HG03571 (cell line): Measurements from ENCODE around the gene CDH18.

ENCODE experiments used
- ATAC-seq: cut with Tn5 transposase; IDR thresholded peaks from one replicate; pipeline ENCODE4 v1.9.1; 2021; ENCODE audit not compliant: unreplicated experiment

Gene CDH18

DNA sequence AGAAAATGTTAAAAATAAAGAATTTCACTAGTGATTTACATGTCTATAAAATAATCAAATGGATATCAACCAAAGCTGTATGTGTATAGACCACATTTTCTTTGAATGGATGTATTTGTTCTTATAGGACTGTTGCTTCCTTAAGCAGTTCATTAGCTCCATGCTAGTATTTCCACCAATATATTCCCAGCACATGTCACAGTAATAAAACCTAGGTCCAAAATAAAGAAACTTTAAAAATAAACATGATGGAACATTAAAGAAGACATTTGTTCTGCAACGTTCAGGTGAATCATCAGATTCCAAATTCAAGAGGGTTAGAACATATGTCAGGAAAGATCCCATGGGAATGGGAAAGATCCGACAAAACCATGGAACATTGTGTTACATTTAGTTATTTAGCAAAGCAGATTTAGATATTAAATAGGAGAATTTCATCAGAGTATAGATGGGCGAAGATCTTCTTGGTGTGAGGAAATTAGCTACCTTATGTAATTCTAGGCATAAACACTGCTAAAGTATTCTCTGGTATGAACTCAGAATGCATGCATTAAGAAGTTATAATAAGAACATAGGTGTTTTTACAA is 490.7 kb downstream of the CDH18 start:
- ATAC-seq: no peak

- no peak for ATAC-seq
These were observed 491.9 kb downstream of the CDH18 start for GRCh38 chr5:19496056-19496455.

- ATAC-seq: no peak
These were observed 495.1 kb downstream of the CDH18 start for GRCh38 chr5:19492861-19493260.

- ATAC-seq: no peak
These were observed 499.2 kb downstream of the CDH18 start for GRCh38 chr5:19488786-19489185.

DNA sequence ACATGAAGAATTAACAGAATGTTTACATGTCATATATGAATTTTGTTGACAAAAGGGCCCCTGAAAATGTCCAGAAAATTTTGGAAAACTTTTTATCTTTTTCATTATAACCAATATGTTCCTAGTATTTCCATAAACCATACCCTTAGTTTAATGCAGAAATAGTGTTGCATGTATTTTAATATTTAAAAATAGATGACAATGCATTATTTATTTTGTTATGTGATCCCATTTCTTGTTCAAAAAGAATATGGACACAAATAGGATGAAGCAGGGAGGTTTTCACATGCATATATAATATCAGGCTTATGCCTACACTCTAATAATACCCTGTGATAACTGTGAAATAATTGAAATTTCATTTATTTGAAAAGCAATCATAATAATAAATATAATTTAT is 500.5 kb downstream of the CDH18 start:
- ATAC-seq: no peak

DNA sequence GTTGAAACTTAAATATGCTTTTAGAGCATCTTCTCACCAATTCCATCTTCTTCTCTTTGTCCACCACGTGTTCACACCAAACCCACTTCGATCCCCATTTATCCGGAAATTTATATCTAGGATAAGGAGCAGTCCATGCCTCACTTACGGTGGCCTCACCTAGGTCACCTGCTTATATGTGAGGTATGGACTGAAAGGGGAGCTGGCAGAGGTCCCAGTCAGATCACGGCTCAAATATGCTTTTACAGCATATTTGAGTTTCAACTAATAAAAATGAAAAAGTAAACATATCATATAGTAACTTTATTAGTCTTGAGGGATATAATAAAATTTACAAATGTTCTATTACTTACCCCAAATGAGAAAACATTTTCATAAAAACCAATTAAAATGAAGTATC is 508.4 kb downstream of the CDH18 start:
- no peak for ATAC-seq

DNA sequence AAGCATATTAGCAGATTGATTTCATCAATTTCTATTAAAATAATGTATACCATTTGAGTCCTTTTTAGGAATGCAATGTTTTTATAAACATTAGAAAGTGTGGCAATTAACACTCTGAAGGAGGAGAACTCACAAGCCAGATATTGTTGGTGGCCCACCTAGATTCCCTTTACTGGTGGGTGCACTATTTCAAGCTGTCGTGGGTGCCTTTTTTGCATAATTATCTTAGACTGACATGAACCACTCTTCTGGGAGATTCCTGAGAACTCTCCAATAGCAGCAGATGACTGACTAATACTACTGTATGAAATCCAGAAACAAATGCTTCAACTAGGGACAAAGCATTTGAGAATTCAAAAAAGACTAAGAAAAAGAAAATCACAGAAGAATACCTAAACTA is 526.0 kb downstream of the CDH18 start:
- no peak for ATAC-seq

- no peak for ATAC-seq
These were observed 563.5 kb downstream of the CDH18 start for GRCh38 chr5:19424506-19424905.
